SK-N-MC (cell line): ENCODE results near the gene ZNF514.

Source experiments
- EZH2 ChIP-seq: fragments of 200-600 bp; sonication (generic); IDR thresholded peaks from one replicate; pipeline ENCODE4 v1.6.1; 2017; ENCODE audit warnings: antibody characterized with exemption
- POLR2AphosphoS5 ChIP-seq: IDR thresholded peaks from 2 replicates; pipeline ENCODE4 v1.6.1; 2012; ENCODE audit warnings: mild to moderate bottlenecking, low read depth, low read length, borderline replicate concordance

DNA sequence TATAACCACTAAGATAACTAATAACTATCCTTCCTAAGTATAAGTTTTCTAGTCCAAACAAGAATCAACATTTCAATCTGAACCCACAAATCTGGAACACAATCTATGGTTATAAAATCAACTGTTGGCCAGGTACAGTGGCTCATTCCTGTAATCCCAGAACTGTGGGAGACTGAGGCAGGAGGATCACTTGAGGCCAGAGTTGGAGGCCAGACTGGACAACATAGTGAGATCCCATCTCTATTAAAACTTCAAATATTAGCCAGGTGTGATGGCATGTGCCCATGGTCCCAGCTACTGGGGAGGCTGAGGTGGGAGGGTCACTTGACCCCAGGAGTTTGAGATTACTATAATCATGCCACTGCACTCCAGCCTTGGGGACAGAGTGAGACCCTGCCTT is 49.3 kb downstream of the ZNF514 start:
- TF ChIP-seq EZH2, result no peak
- TF ChIP-seq POLR2AphosphoS5, result no peak
